ENCODE data around the gene PRPSAP2.
"Not testable (repeated sequence)": the region's sequence is repeated elsewhere in the genome, so short reads cannot be mapped to it uniquely, and the experiment has no call there.

The PRPSAP2 gene

GRCh38 chr17:18857864-18858566 lies at the start of gene PRPSAP2:
Gene PRPSAP2 (plus strand): TSS chr17:18858131. CDS start chr17:18865834, 7,703 bp downstream.
- DNase-seq = peak; percentile 99

- DNase-seq = peak in 1 of 2 experiments; percentile 3
These were observed 42.0 kb upstream of the PRPSAP2 start for GRCh38 chr17:18815924-18816323.

GRCh38 chr17:18816489-18817371 lies 41.2 kb upstream of the PRPSAP2 start:
- DNase-seq = peak; percentile 74 to 87

GRCh38 chr17:18821430-18821829 lies 36.5 kb upstream of the PRPSAP2 start:
- DNase-seq = not testable (repeated sequence)

- not testable (repeated sequence) for DNase-seq
These were observed 30.3 kb upstream of the PRPSAP2 start for GRCh38 chr17:18827613-18828012.

GRCh38 chr17:18848501-18848900 lies 9.4 kb upstream of the PRPSAP2 start:
- peak; percentile 17 to 65 for DNase-seq

GRCh38 chr17:18850679-18851078 lies 7.3 kb upstream of the PRPSAP2 start:
- DNase-seq = no peak

- DNase-seq = no peak
These were observed 6.7 kb upstream of the PRPSAP2 start for GRCh38 chr17:18851201-18851600.

- no peak for DNase-seq
These were observed 3.0 kb upstream of the PRPSAP2 start for GRCh38 chr17:18854956-18855355.

GRCh38 chr17:18855831-18856569 lies 1.9 kb upstream of the PRPSAP2 start:
- peak; percentile 100 for DNase-seq

GRCh38 chr17:18856570-18856915 lies 1.4 kb upstream of the PRPSAP2 start:
- DNase-seq = no peak

- DNase-seq = no peak
These were observed 775 bp downstream of the PRPSAP2 start for GRCh38 chr17:18858567-18859245.

GRCh38 chr17:18859256-18859655 lies 1.3 kb downstream of the PRPSAP2 start:
- no peak for DNase-seq

GRCh38 chr17:18860161-18860972 lies 2.4 kb downstream of the PRPSAP2 start:
- no peak for DNase-seq

- no peak for DNase-seq
These were observed 4.1 kb downstream of the PRPSAP2 start for GRCh38 chr17:18862011-18862410.

- DNase-seq = not testable (repeated sequence)
These were observed 7.1 kb downstream of the PRPSAP2 start for GRCh38 chr17:18864996-18865395.

GRCh38 chr17:18866866-18867813 lies 9.2 kb downstream of the PRPSAP2 start:
- no peak for DNase-seq

GRCh38 chr17:18877104-18877645 lies 19.2 kb downstream of the PRPSAP2 start:
- no peak for DNase-seq

- DNase-seq = no peak
These were observed 30.9 kb downstream of the PRPSAP2 start for GRCh38 chr17:18888766-18889290.

GRCh38 chr17:18889658-18890057 lies 31.7 kb downstream of the PRPSAP2 start:
- no peak for DNase-seq
